AG09319 (cell line): ENCODE measurements around the gene PYGM.

ENCODE experiments used
- DNase-seq: peaks from one replicate; pipeline ENCODE4 v3.0.0-alpha.2; 2010; ENCODE audit warnings: low read depth; ENCODE audit errors: extremely low read depth
- CTCF ChIP-seq: IDR thresholded peaks from 2 replicates; pipeline ENCODE4 v1.5.1; 2011; ENCODE audit warnings: low read depth, mild to moderate bottlenecking, inconsistent platforms, low read length, moderate library complexity

The PYGM gene

GRCh38 chr11:64720167-64720566, 39.6 kb downstream of the PYGM start:
- no peak for DNase-seq
- no peak for TF ChIP-seq CTCF

- DNase-seq, result no peak
- no peak for TF ChIP-seq CTCF
Observed at GRCh38 chr11:64719406-64719805, 40.4 kb downstream of the PYGM start.

GRCh38 chr11:64718780-64719124, 41.0 kb downstream of the PYGM start:
- DNase-seq, result no peak
- no peak for TF ChIP-seq CTCF

- no peak for DNase-seq
- no peak for TF ChIP-seq CTCF
Observed at GRCh38 chr11:64718084-64718779, 41.5 kb downstream of the PYGM start.

- DNase-seq, result no peak
- TF ChIP-seq CTCF, result no peak
Observed at GRCh38 chr11:64717268-64717578, 42.6 kb downstream of the PYGM start.

- no peak for TF ChIP-seq CTCF
- DNase-seq, result no peak
Observed at GRCh38 chr11:64716473-64717267, 43.1 kb downstream of the PYGM start.

- no peak for TF ChIP-seq CTCF
- DNase-seq, result no peak
Observed at GRCh38 chr11:64715756-64716472, 43.9 kb downstream of the PYGM start.
